H54 (cell line): ENCODE results near the gene THADA.

Experiments
- DNase-seq: peaks from one replicate; pipeline ENCODE4 v3.0.0; 2011; ENCODE audit warnings: low spot score, mixed read lengths; ENCODE audit not compliant: insufficient read length
- FAIRE-seq: peaks from 3 replicates; lab custom pipeline; 2011; peaks lifted over from hg19 to GRCh38; lab: Jason Lieb, UNC
- POLR2A ChIP-seq: IDR thresholded peaks from 2 replicates; pipeline ENCODE4 v1.6.1; 2011; ENCODE audit warnings: low read depth, mild to moderate bottlenecking, low read length

The THADA gene

DNA sequence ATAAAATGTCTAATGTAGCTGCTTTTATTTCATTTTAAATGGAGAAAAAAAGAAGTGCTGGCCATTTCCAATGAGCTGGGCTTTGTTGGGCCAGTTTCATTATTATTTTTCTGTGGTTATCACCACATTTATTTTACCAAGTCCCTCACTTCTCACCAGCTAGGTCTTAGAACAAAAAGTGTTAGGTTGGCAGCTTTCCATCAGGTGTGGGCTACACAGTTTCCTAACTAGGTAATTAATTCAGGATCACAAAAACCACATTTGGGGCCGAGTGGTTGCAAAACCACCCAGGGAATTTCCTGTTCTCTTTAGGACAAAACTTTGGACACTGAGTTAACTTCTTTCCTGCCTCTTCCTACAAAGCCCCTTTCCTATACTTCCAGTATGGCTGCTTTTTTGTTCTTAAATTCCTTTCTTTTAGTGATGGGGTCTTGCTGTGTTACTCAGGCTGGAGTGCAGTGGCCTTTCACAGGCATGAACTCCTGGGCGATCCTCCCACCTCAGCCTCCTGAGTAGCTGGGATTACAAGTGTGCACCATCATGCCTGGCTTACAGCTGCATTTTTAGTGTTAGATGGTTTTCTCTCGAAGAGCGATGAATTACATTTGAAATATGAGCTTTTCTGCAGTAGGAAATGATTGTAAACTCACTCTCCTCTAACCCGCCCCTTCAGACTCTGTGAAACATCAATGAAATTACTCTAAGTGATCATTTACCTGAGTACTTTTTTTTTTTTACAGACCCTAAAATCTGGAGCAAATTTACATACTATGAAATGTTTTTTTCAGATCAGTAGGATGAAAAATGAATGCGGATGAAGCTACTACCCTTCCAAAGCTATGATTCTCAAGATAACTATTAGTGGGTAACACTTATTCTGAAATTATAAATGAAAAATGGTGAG, 366.8 kb downstream of the THADA start:
- FAIRE-seq, result no peak
- TF ChIP-seq POLR2A, result no peak

DNA sequence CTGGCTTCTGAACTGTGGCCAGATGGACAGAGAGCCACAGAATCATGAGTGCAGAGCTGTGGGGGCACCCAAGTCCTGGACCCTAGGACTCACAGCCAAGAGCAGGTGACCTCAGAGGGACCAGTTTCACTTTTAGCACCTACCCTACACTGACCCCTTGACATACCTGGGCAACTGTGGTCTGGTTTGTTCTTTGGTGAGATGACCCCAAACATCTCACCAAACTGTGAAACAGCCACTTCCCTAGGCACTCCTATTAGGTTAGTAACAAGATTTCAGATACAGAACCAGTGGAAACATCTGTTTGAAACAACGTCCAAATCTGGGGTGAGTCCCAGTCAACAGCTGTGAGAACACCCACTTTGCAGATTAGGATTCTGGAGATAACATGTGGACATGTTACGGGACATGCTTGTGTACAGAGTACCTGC, 367.5 kb downstream of the THADA start:
- TF ChIP-seq POLR2A, result no peak
- FAIRE-seq (no peak), DNase-seq (no peak)

More for the DNA sequence above, 366.8 kb downstream of the THADA start:
- DNase-seq, result no peak

DNA sequence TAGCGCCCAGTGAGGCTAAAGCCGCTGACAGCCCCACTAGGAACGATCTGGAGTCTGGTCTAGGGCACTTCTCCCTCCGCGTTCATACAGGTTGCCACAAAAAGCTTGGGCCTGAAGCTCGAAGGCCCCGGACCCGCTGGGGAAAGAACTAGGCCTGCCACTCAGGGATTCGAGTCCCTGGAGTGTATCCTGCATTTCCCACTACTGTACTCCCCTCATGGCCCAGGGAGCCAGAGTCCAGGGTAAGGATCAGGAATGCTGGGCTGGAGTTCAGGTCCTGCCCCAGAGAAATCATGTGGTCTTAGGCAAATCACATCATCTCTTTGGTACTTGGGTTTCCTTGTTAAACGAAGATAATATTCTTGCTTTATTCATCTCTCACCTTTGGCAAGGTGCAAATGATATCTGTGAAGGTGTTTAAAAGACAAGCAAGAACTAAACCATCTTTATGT, 368.0 kb downstream of the THADA start:
- no peak for TF ChIP-seq POLR2A
- DNase-seq (peak; percentile 49), FAIRE-seq (no peak)

DNA sequence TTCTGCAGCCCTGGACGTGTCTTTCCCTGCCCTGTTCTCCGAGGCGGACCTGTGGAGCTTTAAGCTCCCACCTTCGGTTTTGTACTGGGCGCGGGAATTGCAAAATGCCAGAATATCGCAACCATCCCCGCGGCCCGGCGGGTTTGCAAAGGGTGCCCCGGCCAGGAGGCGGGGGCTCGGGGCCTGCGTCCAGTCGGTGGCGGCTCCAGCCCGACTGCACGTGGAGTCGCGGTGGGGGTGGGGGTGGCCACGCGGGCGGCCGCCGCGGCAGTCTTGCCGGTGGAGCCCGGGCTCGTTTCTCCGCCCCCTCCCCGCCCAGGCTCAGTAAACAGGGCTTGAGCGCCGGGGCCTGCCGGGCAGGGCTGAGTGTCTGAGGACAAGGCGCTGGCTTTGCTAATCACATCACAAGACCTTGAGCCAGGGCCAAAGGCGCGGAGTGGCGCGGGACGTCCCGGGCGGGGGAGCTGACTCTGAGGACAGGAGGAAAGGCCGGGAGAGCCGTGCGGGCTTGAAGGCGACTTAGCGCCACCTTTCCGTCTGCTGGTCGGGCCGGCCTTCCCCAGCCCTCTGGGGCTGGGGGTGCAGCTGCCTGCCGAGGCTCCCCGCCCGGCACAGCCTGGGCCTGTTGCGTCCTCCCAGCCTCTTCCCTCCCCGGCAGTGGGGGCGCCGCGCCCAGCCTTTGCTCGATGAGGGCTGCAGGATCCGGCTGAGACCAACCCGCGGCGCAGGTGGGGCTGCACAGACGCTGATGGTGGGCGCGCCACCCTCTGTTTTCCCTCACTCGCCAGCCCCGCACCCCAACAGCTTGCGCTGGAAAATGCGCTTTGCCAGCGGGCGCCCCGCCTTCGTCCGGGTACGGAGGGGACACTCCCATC, 368.6 kb downstream of the THADA start:
- DNase-seq (peak; percentile 84), FAIRE-seq (no peak)
- peak; percentile 26; the same call in 1 of the 2 replicates for TF ChIP-seq POLR2A

DNA sequence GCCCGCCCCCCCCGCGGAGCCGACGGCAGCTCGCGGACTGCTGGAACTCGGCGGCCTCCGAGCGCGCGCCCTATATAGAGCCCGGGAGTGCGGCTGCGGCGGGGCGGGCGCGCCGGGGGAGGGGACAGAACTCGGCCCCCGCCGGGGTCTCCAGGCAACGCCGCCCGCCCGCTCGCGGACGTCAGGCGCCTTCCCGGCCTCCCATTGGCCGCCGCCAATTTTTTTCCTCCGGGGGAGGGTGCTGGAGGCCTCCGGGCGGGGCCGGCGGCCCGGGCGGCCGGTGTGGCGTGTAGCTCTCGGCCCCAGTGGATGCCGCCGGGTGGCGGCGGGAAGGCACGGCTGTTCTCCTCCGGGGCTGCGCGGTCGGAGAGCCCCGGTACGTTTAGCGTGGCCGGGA, 369.3 kb downstream of the THADA start, which contains the start of gene ZFP36L2:
ZFP36L2 (minus strand) TSS at position 49 of the 397 bp plus-strand sequence. CDS start 291 bp downstream, outside the sequence.
- no peak for FAIRE-seq
- peak; percentile 79 for TF ChIP-seq POLR2A
- DNase-seq, result peak; percentile 98

DNA sequence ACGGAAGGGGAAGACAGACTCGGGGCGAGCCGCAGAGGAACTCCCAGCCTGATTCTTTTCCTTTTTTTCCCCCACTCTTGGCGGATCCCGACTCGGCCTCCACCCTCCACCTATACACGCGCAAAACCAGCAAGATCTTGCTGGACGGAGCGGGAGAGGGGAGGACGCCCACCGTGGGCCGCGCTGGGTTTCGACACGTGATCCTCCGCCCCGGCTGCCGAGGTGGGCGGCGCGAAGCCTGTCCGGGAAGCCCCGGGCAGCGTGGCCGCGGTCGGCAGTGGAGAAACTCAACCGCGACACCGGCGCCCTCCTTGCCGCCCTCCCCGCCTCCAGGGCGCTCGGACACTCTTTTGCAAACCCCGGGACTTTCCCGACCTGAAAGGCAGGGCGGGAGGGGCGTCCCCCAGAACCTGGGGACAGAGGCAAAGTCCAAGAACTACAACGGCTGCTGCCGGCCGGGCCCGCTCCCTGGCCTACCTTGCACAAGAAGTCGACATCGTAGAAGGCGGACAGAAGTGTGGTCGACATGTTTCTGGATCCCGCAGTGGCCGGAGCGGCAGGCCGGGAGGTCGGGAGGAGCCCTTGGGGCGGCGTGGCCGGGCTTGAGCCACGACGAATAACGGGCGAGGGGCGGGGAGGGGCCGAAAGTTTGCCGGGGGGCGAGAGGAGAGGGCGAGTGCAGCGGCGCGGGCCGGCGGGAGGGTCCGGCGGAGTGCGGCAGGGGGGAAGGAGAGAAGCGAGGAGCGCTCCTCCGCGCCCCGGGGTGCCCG, 369.9 kb downstream of the THADA start:
- no peak for FAIRE-seq
- peak; percentile 73 for TF ChIP-seq POLR2A
- peak; percentile 67 for DNase-seq

DNA sequence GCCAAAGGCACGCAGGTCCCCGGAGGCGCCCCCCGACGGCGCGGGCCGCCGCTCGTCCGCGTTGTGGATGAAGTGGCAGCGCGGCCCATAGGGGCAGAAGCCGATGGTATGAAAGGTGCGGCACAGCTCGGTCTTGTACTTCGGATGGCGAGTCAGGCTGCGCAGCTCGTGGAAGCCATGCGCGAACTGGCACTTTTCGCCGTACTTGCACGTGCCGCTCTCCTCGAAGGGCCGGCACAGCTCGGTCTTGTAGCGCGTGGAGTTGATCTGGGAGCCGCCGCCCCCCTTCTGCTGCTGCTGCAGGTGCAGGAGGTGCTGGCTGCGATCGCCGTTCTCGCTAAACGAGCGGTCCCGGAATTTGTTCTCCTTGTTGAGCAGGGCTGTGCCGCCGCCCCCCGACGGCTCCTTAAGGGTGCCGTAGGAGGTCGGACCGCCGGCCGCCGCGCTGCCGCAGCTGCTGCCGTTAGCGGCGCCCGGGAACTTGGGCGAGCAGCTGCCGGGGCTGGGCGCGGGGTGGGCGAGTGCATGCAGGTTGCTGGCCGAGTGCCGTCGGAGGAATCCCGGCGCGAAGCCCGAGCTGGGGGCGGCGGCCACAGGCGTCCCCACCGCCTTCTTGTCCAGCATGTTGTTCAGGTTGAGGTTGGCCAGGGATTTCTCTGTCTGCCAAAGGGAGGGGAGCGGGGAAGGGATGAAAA, 370.6 kb downstream of the THADA start:
- FAIRE-seq (no peak), DNase-seq (no peak)
- TF ChIP-seq POLR2A, result no peak

DNA sequence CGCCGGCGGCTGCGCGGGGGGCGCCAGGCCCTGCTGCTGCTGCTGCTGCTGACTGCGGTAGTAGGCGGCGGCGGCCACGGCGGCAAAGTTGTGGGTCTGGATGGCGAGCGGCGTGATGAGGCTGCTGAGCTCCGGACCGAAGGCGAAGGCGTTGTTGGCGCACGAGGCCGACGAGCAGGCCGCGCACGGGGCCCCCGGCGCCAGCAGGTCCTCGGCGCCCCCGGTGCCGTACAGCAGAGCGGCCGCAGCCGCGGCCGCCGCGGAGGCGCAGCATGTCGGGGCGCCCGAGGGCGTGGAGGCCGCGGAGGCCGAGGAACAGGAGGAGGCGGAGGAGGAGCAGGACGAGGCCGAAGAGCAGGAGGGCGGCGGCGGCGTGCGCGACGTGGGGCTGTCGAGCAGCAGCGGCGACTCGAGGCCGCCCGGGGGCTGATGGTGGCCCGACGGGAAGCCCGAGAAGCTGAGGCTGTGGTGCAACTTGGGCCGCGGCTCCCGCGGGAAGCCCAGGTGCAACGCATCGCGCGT, 371.2 kb downstream of the THADA start:
- TF ChIP-seq POLR2A, result no peak
- FAIRE-seq, result no peak
- no peak for DNase-seq

DNA sequence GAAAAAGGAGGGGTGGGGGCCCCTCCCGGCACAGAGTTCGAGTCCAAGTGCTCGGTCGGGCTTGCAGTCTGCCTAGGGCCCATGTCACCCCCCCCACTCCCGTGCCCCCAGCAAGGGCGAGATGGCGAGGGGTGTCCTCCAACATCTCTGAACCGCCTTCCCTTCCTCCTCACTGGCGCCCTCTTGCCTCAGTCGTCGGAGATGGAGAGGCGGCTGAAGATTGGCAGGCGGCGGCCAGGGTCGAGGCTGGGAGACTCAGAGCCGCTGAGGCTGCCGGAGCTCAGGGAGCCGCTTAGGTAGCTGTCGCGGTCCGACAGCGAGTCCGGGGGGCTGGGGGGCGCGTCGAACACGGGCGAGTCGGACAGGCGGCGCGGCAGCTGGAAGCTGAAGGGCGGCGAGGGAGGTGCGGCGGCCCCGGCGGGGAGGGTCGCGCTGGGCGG, 371.7 kb downstream of the THADA start:
- FAIRE-seq (no peak), DNase-seq (no peak)
- no peak for TF ChIP-seq POLR2A

DNA sequence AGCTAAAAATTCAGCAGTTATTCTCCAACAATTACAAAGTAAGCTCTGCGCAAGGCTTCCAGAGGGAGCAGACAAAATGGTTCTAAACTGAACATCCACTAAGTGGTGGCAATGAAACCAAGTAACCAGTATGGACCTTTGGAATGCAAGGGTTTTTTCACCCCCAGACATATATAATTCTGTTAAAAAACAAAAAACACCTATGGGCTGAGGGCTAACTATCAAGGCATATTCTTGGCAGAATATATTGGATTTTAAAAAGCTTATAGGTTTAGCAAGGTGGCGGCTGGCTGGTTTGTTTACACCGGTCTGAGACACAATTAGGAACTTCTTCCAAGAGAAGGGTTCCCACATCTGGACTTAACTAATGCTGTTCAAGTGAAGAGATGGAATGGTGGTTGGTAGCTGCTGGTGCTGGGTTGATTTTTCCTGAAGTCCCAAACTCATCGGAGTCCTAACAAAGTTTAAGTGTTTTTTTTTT, 372.3 kb downstream of the THADA start:
- DNase-seq, result peak; percentile 39
- FAIRE-seq, result no peak
- no peak for TF ChIP-seq POLR2A

DNA sequence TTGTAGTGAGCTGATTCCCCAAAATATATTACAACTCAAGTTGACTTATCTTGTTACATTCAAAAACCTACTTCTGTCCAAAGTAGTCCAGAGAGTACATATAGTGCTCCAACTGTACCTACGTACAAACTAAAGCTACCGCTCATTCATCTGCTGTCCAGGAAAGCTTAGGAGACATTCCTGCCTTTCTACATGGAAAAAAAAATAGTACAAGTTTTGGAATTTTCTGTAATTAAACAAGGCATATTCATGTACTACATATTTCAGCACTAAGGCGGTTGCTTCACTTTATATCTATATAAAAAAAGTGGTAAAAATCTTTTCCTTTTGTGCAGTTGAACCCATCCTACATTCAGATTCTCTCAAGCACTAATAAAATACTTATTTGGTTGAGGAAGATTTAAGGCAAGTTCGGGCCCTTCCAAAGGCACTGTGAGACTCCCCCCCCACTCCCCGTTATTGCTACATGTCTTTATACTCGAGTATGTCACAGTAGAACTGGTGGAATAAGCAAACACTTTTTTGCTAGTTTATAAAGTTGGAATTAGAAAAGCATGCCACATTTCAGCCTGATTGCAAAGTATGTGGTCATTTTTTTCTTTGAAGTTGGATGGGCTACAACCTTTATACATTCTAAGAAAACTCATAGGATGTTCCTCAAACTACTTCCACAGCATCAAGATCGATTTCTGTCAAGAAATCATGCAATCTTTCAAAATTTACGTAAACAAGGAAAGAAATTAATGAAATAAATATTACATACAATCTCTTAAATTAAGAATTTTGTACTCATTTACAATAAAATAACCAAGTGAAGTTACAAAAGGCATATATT, 373.1 kb downstream of the THADA start:
- DNase-seq, result no peak
- no peak for FAIRE-seq
- TF ChIP-seq POLR2A, result no peak
